HG03066 (cell line): ENCODE measurements around the gene ERMN.
"Not testable (repeated sequence)": the region's sequence is repeated elsewhere in the genome, so short reads cannot be mapped to it uniquely, and the experiment has no call there.

Source experiments
- ATAC-seq: cut with Tn5 transposase; IDR thresholded peaks from one replicate; pipeline ENCODE4 v1.9.1; 2021; ENCODE audit warnings: low read depth; ENCODE audit not compliant: unreplicated experiment

The ERMN gene, protein sequence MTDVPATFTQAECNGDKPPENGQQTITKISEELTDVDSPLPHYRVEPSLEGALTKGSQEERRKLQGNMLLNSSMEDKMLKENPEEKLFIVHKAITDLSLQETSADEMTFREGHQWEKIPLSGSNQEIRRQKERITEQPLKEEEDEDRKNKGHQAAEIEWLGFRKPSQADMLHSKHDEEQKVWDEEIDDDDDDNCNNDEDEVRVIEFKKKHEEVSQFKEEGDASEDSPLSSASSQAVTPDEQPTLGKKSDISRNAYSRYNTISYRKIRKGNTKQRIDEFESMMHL

DNA sequence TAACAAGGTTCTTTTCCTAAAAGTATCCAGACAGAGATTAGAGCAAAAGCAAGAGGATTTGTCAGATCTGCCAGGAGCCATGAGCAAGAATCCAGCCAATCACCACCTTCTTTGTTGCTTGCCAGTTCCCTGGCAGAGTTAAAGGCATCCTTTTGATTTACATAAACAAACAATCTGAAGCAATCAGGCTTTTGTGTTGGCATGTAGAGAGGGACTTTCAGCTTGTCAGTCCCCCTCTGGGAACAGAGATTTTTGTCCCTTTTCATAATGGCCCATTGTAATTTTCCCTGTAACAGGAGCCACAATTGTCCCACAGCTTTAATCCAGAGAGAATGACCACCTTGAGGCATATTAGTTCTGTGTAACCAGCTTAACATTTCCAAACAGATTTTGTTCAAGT, at the start of gene ERMN:
ERMN (minus strand) TSS at position 39 of the 400 bp plus-strand sequence. CDS start 182 bp downstream, outside the sequence.
- ATAC-seq = no peak

GRCh38 chr2:157375384-157375783, 49.8 kb upstream of the ERMN start:
- ATAC-seq = no peak

DNA sequence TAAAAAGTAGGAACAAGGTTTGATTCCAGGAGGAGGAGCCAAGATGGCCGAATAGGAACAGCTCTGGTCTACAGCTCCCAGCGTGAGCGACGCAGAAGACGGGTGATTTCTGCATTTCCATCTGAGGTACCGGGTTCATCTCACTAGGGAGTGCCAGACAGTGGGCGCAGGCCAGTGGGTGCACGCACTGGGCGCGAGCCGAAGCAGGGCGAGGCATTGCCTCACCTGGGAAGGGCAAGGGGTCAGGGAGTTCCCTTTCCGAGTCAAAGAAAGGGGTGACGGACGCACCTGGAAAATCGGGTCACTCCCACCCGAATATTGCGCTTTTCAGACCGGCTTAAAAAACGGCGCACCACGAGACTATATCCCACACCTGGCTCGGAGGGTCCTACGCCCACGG, 42.9 kb upstream of the ERMN start:
- ATAC-seq = not testable (repeated sequence)

DNA sequence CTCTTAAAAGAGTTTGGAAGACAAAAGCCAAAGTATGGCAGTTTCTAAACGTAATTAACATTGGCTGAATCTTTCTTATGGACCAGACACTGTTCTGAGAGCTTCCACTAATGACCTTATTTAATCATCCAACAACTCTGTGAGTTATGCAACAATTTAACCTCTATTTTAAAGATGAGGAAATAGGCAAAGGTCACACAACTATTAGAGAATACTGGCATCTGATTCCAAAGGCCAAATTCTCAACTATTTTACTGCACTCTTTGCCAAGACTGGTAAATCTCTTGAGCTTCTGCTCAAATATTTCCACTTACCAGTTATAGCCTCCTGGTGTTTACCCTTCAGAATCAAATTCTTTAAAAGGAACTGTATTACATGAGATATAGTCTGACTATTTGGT, 42.1 kb upstream of the ERMN start:
- no peak for ATAC-seq

GRCh38 chr2:157364257-157364974, 38.8 kb upstream of the ERMN start:
- ATAC-seq = peak; percentile 90

- peak; percentile 49 for ATAC-seq
Measured at GRCh38 chr2:157363612-157364101, 38.0 kb upstream of the ERMN start.

DNA sequence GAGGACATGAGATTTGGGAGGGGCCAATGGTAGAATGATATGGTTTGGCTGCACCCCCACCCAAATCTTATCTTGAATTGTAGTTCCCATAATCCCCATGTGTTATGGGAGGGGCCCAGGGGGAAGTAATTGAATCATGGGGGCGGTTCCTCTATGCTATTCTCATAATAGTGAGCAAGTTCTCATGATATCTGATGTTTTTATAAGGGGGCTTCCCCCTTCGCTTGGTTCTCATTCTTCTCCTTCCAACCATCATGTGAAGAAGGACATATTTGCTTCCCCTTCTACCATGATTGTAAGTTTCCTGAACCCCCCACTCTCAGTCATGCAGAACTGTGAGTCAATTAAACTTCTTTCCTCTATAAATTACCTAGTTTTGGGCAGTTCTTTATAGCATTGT, 37.0 kb upstream of the ERMN start:
- no peak for ATAC-seq

DNA sequence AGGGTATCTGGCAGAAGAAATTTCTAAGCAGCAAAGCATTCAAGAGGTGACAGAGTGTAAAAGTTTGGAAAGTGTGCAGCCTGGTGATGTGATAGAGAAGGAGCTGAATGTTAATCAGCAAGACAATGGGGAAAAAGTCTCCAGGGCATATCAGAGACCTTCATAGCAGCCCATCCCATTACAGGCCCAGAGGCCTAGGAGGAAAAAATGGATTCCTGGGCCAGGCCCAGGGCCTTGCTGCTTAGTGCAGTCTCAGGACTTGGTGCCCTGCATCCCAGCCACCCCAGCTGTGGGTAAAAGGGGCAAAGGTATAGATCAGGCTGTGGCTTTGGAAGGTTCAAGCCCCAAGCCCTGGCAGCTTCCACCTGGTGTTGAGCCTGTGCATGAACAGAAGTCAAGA, 35.9 kb upstream of the ERMN start:
- no peak for ATAC-seq

DNA sequence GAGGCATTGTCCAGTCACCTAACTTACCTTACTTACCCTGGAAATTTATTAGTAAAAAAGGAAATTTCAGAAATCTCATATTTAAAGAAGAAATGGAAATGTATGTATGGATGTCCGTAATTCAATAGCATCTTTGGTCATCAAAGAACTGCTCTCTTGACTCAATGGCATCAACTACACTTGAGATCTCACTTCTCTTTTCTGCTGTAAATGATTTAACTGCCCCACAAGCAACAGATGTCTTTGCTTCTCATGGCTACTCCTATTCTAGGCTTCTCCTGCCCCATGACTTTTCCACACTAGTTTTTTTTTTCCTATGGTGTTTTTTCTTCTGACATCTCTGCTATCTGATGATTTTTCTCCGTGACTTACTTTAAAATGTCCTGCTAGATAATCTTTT, 34.0 kb upstream of the ERMN start:
- no peak for ATAC-seq

DNA sequence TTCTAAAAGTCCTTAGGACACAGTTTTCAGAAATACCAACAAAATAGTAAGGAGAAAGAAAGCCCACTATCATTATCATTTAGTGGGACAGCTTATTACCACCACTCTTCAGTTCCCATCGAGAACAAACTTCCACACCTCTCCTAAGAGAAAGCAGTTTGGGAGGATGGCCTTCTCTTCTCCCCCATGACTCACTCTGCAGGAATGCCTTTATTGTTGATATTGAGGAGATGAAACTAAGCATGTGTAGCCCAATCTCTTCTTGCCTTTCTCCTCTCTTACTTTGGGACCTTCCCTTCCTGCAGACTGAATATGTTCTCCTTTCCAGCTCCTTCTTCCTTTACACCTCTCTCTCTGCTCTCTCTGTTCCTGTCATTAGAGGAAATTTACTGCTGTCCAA, 30.0 kb upstream of the ERMN start:
- ATAC-seq = no peak

DNA sequence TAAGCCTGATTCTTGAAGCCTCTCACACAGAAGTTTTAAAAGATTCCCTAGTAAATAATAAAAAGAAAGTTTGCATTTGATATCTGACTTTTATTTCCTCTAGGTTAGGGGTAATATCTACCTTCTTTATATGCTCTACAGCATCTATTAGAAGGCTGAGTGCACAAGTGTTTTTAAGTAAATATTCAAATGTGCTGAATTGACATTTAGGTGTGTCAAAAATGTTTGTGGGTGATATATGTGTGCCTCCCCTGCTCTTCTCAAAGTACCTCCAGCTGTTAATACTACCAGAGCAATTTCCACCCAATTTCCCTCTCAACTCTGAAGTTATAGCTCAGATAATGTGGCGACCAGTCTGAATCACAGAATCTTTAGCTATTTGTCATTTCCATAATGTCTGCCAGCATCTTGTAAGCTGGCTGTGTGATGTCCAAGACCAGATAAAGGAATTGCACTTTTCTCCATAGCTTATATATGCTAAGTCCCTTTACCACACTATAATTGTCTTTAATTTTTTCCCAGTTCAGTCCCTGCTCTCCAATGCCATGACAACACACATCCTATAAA, 24.4 kb upstream of the ERMN start:
- ATAC-seq = no peak

DNA sequence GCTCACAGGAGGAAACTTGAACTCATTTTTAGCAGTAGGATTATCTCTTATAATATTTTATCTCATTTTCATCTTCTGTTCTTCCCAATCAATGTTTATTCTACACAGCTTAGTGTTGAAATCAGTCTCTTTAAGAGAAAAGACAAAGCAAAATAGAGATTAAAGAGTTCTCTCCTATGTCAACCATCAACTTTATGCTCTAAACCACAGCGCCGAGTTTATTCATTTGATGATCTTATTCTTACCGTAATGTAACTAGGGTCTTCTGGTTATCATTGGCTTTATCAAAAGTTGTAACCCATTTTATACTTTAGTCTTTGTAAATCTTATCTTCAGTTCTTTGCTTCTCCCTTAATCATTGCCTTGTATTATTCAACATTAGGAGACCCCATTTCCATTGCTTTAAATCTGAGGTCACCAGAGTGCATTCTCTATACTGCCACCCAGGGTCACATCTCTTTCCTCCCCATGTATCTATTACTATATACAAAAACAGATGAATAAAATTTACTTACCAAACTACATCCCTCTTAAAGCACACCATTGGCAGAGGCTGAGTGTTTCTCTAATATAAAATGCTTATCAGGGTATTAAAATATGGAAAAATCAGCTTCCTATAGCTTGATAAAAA, 22.8 kb upstream of the ERMN start:
- ATAC-seq = no peak

DNA sequence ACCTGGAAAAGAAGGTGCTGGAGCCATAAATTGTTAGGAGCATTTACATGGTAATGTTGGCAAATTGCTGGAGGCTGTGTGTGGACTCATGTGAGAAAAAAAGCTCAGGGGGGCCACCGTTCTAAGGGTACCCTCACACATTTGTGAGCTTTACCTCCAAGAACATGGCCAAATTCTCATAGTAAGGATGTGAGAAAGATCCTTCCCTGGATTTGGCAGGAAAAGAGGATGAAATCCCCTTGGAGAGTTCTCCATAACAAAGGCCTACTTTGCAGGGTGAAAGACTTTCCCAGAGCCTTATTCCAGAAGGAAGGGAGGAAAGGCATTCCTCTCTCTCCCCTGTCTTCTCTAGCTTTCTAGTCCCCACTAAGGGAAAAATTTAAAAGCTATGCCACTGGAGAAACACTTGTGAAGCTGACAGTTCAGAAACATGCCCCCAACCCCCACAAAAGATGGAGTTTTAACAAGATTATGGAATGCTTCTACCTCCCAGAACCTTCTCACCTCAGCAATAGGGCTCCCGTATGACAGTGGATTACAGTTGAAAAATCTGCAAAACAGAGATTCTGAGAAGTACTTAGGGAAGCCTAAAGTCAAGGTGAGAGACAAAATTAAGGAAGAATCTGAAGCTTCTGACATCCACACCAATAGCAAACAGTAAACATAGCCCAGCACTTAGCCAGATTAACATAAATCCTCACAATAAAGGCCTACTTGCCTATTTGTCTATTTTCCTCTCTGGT, 20.2 kb upstream of the ERMN start:
- no peak for ATAC-seq

- not testable (repeated sequence) for ATAC-seq
Measured at GRCh38 chr2:157341381-157341780, 15.8 kb upstream of the ERMN start.

DNA sequence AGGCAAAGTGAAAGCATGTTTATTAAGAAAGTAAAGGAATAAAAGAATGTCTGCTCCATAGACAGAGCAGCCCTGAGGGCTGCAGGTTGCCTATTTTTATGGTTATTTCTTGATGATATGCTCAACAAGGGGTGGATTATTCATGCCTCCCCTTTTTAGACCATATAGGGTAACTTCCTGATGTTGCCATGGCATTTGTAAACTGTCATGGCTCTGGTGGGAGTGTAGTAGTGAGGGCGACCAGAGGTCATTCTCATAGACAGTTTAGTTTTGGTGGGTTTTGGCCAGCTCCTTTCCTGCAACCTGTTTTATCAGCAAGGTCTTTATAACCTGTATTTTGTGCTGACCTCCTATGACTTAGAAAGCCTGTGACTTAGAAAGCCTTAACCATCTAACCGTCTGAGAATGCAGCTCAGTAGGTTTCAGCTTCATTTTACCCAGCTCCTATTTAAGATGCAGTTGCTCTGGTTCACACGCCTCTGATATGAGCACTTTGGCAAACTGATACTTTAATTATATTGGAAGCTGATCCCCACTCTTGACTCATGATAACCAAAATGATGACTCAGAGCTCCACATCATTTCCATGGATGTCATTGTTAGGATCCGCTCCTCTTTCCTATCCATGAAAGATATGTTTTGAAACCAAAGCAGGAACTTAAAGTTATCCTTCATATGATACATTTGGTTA, 14.5 kb upstream of the ERMN start:
- ATAC-seq = no peak

DNA sequence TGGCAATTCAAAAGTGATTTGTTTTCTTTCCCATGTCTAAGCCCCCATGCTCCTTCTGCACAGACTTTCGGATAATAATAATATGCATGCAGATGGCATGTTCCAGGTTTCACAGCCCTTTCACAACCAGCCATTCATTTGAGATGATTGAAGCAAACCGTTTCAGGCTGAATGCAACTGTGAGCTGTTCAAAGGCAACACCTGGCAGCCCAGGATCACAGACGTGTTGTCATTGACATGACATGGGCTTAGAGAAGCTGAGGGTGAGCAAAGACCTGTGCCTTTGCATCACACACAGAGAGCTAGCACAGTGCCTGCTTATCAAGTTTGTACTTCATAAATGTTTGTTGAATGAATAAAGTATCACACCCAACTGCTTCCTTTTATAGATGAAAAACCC, 12.4 kb upstream of the ERMN start:
- no peak for ATAC-seq

- ATAC-seq = no peak
Measured at GRCh38 chr2:157336137-157337010, 10.8 kb upstream of the ERMN start.

DNA sequence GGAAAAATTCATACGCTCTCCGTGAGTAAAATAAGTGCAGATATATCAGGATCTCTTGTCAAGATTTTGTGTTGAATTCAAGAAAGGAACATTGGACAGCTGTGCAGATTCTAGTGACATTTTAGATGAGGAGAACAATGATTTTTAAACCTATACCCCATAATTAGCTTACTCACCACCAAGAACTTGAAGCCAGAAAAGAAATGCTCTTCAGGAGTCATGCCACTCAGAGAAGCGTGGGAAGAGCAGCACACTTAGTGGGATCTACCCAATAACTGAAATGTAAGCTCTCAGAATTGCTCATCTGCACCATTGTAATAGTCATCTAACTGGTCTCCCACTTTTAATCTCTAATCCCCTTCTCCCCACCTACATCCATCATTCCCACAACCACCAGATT, 9.2 kb upstream of the ERMN start:
- ATAC-seq = no peak

DNA sequence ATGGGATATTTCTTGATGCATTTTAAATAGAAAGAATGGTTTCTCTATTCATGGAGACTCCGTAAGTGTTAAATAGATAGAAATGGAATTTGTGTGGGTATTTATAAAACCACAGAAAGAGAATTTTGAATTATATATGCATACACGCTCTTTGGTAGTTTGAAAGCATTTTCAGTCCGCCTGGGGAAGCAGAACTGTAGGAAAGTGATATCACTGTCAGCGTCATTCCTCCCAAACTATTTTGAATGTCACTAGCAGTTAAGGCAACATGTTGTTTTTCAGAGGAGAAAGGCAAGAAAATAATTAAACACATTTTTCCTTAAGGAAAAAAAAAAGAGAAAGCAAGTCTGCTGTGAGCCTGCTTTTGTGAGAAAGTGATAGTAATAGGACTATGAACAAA, 8.7 kb upstream of the ERMN start:
- ATAC-seq = no peak
